ENCODE measurements around the gene LENG1. TPM values are rescaled to one million over a fixed set of nuclear protein-coding genes. Genes with fewer than 3 reads are reported as not detected.

LENG1 gene
- total and polyA plus RNA-seq, 8 donors: 2.1 to 9.7 (median 4.8) TPM

DNA sequence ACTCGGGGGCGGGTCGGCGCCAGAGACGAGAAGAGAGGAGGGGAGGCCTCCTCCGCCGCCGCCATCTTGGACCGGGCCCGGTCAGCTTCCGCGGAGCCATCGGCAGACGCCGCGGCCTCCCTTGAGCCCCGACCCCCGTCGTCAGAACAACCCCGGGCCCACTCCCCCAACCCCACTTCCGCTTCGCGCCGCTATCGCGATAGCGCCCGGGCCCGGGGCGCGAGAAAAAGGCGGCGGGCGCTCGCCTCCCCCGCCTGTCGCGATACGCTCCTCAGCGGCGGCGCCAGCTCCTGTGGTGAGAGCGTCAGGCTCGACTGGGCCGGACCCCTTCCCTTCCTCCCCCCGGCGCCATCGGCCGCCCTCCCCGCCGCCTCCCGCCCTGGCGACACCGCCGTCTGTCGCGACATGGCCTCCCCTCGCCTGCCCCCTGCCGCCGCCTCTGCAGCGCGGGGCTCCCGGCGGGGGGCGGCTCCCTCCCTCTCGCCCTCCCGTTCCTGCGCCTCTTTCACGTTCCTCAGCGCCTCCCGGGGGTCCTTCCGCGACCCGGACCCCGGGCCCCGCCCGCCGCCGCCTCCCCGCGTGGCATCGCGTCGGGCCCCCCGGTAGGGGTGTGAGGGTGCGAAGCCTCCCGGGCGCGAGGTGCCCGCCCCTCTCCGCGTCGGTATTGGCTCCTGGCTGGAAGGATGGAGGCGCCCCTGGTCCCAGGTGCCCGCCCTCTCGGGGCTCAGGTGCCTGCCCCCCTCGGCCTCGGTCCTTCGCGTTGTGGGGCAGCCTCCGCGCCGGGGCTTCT, 21.6 kb downstream of the LENG1 start, which contains the start of gene CNOT3:
Gene CNOT3, plus strand, starts transcription at position 64 of the 790 bp plus-strand sequence. CDS start 5,217 bp downstream, outside the sequence.
- DNase-seq (peak in 3 of 6 donors; percentile 69 to 87 (median 70)), ATAC-seq (peak in 1 of 4 donors; percentile 2), FAIRE-seq (no peak)
- TF ChIP-seq, protein P1, sequence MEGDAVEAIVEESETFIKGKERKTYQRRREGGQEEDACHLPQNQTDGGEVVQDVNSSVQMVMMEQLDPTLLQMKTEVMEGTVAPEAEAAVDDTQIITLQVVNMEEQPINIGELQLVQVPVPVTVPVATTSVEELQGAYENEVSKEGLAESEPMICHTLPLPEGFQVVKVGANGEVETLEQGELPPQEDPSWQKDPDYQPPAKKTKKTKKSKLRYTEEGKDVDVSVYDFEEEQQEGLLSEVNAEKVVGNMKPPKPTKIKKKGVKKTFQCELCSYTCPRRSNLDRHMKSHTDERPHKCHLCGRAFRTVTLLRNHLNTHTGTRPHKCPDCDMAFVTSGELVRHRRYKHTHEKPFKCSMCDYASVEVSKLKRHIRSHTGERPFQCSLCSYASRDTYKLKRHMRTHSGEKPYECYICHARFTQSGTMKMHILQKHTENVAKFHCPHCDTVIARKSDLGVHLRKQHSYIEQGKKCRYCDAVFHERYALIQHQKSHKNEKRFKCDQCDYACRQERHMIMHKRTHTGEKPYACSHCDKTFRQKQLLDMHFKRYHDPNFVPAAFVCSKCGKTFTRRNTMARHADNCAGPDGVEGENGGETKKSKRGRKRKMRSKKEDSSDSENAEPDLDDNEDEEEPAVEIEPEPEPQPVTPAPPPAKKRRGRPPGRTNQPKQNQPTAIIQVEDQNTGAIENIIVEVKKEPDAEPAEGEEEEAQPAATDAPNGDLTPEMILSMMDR (IDR thresholded peaks at IDR 0.05): no peak
- Histone ChIP-seq H3K4me1 (peaks cover 0 to 20% (median 3%) of the 10 kb centered on the region in 3 donors), H3K36me3 (peaks cover 0 to 4% (median 0%) of the 10 kb centered on the region in 3 donors), H3K9me3 (no peaks in the 10 kb centered on the region), H3K27me3 (no peaks in the 10 kb centered on the region), H3K4me3 (peak within 1 kb of the TSS; percentile 98 to 100 (median 100)), H3K27ac (peak within 1 kb of the TSS; percentile 82 to 92 (median 90))
- WGBS, 2 donors: 1% methylated on average over 65 to 103 of the region's 103 CpGs
- intact Hi-C loops (cut with DNase I): no loop called here

DNA sequence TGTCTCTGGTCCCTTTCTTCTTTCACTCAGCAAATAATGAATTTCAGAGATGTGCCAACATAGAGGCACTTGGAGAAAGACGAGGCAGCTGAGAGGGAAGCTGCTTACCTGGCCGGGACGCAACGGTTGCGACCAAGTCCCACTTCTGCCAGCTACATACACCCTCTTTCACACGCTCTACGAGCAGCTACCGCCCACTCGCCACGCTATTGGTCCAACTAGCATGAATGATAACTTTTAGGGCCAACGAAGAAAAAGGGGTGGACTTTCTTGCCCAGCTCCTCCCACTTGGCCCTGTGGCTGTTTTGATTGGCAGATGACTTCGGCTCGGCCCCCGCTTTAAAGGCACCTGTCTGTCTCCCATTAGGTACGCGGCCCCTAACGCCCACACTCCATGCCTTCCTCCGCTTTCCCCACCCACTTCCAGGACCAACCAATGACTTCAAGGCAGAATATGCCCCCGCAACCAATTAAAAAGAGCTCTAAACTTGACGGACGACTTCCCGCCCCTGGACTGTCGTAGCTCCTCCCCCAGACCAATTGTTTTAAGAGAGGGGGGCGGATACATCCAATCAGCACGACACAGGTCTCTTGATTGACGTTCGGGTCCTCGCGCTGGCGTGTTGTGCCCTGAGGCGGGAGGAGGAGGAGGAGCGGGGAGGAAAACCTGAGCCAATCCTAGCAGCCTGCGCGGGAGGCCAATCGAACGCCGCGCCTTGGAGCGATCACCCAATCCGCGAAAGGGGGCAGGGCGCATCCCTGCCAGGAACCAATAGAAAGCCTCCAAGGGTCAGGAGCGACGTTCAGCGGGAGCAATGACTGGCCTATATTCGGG, 22.4 kb downstream of the LENG1 start:
- Histone ChIP-seq H3K27me3 (no peaks in the 10 kb centered on the region), H3K36me3 (no peaks in the 10 kb centered on the region), H3K9me3 (no peaks in the 10 kb centered on the region), H3K4me1 (peaks cover 0 to 20% (median 3%) of the 10 kb centered on the region in 3 donors), H3K27ac (peak overlapping the region; percentile 82 to 92 (median 90)), H3K4me3 (peak overlapping the region; percentile 98 to 100 (median 100))
- TF ChIP-seq, protein P1 (IDR thresholded peaks at IDR 0.05): no peak
- intact Hi-C loops (cut with DNase I): no loop called here
- 0% methylated on average over 46 of the region's 46 CpGs for WGBS, 2 donors
- peak; percentile 83 to 92 (median 86) for ATAC-seq
- DNase-seq: peak; percentile 94 to 100 (median 100)
- FAIRE-seq: peak; percentile 99

DNA sequence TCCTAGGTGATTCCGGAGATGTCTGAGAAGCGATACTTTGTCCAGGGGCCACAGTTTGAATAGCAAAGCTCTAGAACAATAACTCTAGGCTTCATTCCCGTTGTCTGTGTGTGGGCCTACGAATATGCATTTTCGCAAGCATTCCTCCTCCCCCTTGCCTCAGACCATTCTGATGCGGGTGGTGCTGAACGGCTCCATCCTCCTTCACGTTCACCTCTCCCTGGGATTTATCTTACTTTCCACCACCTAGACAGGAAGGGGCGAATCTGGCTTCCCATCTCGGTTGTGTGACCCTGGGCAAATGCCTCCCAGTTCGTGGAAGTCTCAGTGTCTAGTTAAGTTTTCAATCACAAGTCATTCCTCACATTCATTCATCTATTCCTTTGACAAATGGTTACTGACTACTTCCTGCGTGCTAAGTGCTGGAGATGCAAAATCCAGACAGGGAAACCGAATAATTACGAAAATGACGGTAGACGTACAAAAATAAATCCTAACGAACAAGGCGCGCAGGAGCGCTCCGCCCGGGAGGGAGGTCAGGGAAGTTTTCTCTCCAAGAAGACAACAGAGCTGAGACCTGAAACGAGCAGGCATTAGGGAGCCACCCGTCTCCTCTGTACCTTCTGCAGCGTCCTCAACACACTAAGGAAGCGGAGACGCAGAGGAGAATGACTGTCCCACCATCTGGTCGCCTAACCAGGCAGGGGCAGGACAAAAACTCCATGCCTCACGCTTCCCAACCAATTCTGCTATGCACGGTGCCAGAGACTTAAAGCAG, 23.2 kb downstream of the LENG1 start:
- Histone ChIP-seq H3K27me3 (no peaks in the 10 kb centered on the region), H3K36me3 (no peaks in the 10 kb centered on the region), H3K9me3 (no peaks in the 10 kb centered on the region), H3K4me3 (peak overlapping the region; percentile 1 to 62 (median 39)), H3K4me1 (peaks cover 0 to 20% (median 3%) of the 10 kb centered on the region in 3 donors), H3K27ac (peak overlapping the region in 3 of 4 donors; percentile 19 to 42 (median 23))
- ATAC-seq (peak in 3 of 4 donors; percentile 0), DNase-seq (no peak), FAIRE-seq (no peak)
- TF ChIP-seq, protein P1 (IDR thresholded peaks at IDR 0.05): no peak
- intact Hi-C loops (cut with DNase I): no loop called here
- WGBS, 2 donors: 1 to 2% methylated on average over 30 of the region's 30 CpGs

DNA sequence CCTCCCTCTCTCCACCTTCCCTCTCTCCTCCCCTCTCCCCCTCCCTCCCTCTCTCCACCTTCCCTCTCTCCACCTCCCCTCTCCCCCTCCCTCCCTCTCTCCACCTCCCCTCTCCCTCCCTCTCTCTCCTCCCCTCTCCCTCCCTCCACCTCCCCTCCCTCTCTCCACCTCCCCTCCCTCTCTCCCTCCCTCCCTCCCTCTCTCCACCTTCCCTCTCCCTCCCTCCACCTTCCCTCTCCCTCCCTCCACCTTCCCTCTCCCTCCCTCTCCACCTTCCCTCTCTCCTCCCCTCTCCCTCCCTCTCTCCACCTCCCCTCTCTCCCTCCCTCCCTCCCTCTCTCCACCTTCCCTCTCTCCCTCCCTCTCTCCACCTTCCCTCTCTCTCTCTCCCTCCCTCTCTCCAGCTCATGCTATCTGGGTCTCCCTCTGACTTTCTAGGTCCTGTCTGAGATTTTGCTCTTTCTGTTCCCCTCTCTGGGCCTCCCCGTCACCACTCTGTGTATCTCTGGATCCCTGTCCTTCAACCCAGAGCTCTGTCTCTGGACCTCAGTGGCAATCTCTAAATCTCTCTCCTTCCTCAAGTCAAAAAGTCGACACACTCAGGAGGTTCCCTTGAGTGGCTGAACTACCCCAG, 25.4 kb downstream of the LENG1 start:
- intact Hi-C loops (cut with DNase I): no loop called here
- Histone ChIP-seq H3K4me1 (peaks cover 0 to 11% (median 3%) of the 10 kb centered on the region in 3 donors), H3K9me3 (no peaks in the 10 kb centered on the region), H3K27me3 (no peaks in the 10 kb centered on the region), H3K36me3 (peaks cover 0 to 7% (median 7%) of the 10 kb centered on the region in 3 donors), H3K27ac (no peak overlapping the region), H3K4me3 (no peak overlapping the region)
- no peak for DNase-seq
- WGBS, 2 donors: 80 to 90% methylated on average over 2 of the region's 2 CpGs
- TF ChIP-seq, protein P1 (IDR thresholded peaks at IDR 0.05): no peak
- ATAC-seq: no peak
- FAIRE-seq: no peak
